Tibial artery (tissue), 4 donors: Measurements from ENCODE around the gene GPI.

ENCODE experiments used
- DNase-seq, 2 donors: peaks; one replicate each; pipeline ENCODE4 v3.0.0-alpha.2; 2019
- H3K27ac ChIP-seq, 2 donors: fragments of 200-600 bp; sonication (generic) in 1 of 2; 1 replicate in 1 of 2; 2 replicates in 1 of 2; pipeline ENCODE4 v1.5.1; 2018 to 2019; ENCODE audit warnings: mild to moderate bottlenecking in 1 of 2
- H3K27me3 ChIP-seq, 2 donors: fragments of 200-600 bp; sonication (generic) in 1 of 2; one replicate each; pipeline versions ENCODE4 v1.5.1 to v1.6.0; 2016 to 2019
- H3K36me3 ChIP-seq, 3 donors: fragments of 200-600 bp; sonication (generic) in 2 of 3; one replicate each; pipeline ENCODE4 v1.5.1; 2016 to 2019; ENCODE audit warnings: mild to moderate bottlenecking in 2 of 3
- H3K4me1 ChIP-seq, 4 donors: fragments of 200-600 bp; sonication (generic) in 2 of 4; 1 replicate in 3 of 4; 2 replicates in 1 of 4; pipeline ENCODE4 v1.5.1; 2016 to 2019
- H3K4me3 ChIP-seq, 2 donors: fragments of 200-600 bp; sonication (generic) in 1 of 2; 1 replicate in 1 of 2; 2 replicates in 1 of 2; pipeline ENCODE4 v1.5.1; 2018 to 2019; ENCODE audit warnings: mild to moderate bottlenecking in 2 of 2
- H3K9me3 ChIP-seq, 3 donors: fragments of 200-600 bp; sonication (generic) in 1 of 3; one replicate each; pipeline ENCODE4 v1.5.1; 2016 to 2019
- CTCF ChIP-seq, 2 experiments: fragments of 200-600 bp in 1 of 2; fragments of 450-650 bp in 1 of 2; IDR thresholded peaks; one replicate each; pipeline ENCODE4 v1.5.1; 2017 to 2019; ENCODE audit warnings: antibody characterized with exemption in 2 of 2, mild to moderate bottlenecking in 1 of 2, moderate library complexity in 1 of 2
- intact Hi-C: fragments of 100-400 bp; cut with DNase I; formaldehyde crosslinking; loops from one replicate; pipeline ENCODE4 v1.15.0; 2023; ENCODE audit warnings: low total_unique reads

Gene GPI

GRCh38 chr19:34405892-34406660, 41.1 kb downstream of the GPI start:
- TF ChIP-seq CTCF (IDR thresholded peaks at IDR 0.05) = no peak
- H3K36me3 ChIP-seq = peaks cover 7 to 20% (median 16%) of the 10 kb centered on the region in 3 donors
- H3K4me1 ChIP-seq = peaks cover 0 to 16% (median 6%) of the 10 kb centered on the region in 4 donors
- no peak overlapping the region for H3K4me3 ChIP-seq
- no peak overlapping the region for H3K27ac ChIP-seq
- no peaks in the 10 kb centered on the region for H3K27me3 ChIP-seq
- intact Hi-C loops = no loop called here
- no peak for DNase-seq
- H3K9me3 ChIP-seq = no peaks in the 10 kb centered on the region

GRCh38 chr19:34408411-34408810, 43.4 kb downstream of the GPI start:
- intact Hi-C loops = no loop called here
- DNase-seq = no peak
- no peak for TF ChIP-seq CTCF (IDR thresholded peaks at IDR 0.05)

GRCh38 chr19:34409189-34410164, 44.5 kb downstream of the GPI start:
- Histone ChIP-seq H3K36me3 (peaks cover 12 to 41% (median 19%) of the 10 kb centered on the region in 3 donors), H3K27me3 (no peaks in the 10 kb centered on the region), H3K4me1 (peaks cover 0 to 10% (median 5%) of the 10 kb centered on the region in 4 donors), H3K27ac (no peak overlapping the region), H3K4me3 (no peak overlapping the region), H3K9me3 (no peaks in the 10 kb centered on the region)
- no peak for DNase-seq
- intact Hi-C loops = no loop called here
- no peak for TF ChIP-seq CTCF (IDR thresholded peaks at IDR 0.05)

More at GRCh38 chr19:34408411-34408810, 43.4 kb downstream of the GPI start:
- peaks cover 0 to 16% (median 6%) of the 10 kb centered on the region in 4 donors for H3K4me1 ChIP-seq
- no peak overlapping the region for H3K27ac ChIP-seq
- H3K9me3 ChIP-seq = no peaks in the 10 kb centered on the region
- no peaks in the 10 kb centered on the region for H3K27me3 ChIP-seq
- H3K36me3 ChIP-seq = peaks cover 7 to 32% (median 15%) of the 10 kb centered on the region in 3 donors
- no peak overlapping the region for H3K4me3 ChIP-seq

- Histone ChIP-seq H3K9me3 (no peaks in the 10 kb centered on the region), H3K27ac (no peak overlapping the region), H3K4me3 (no peak overlapping the region), H3K36me3 (peaks cover 25 to 58% (median 36%) of the 10 kb centered on the region in 3 donors), H3K4me1 (no peaks in the 10 kb centered on the region), H3K27me3 (no peaks in the 10 kb centered on the region)
- TF ChIP-seq CTCF (IDR thresholded peaks at IDR 0.05) = no peak
- peak in 1 of 2 donors; percentile 29 for DNase-seq
- intact Hi-C loops = no loop called here
Observed at GRCh38 chr19:34411216-34411615, 46.2 kb downstream of the GPI start.

GRCh38 chr19:34416021-34416545, 51.1 kb downstream of the GPI start:
- Histone ChIP-seq H3K27me3 (no peaks in the 10 kb centered on the region), H3K27ac (no peak overlapping the region), H3K4me1 (no peaks in the 10 kb centered on the region), H3K9me3 (no peaks in the 10 kb centered on the region), H3K36me3 (peaks cover 31 to 66% (median 33%) of the 10 kb centered on the region in 3 donors), H3K4me3 (no peak overlapping the region)
- peak in 1 of 2 donors; percentile 24 for DNase-seq
- no peak for TF ChIP-seq CTCF (IDR thresholded peaks at IDR 0.05)
- intact Hi-C loops = no loop called here
